ENCODE results near the gene CD79B. TPM values are rescaled to one million over a fixed set of nuclear protein-coding genes. Genes with fewer than 3 reads are reported as not detected.

Gene CD79B
- total RNA-seq, 2 donors from 2014 or later: 33.8 to 58.6 TPM

- Mint-ChIP-seq H3K4me1 (ENCODE audit: low read depth in 2 of 2) (peaks cover 17 to 21% of the 10 kb centered on the region in 2 donors), H3K36me3 (no peaks in the 10 kb centered on the region), H3K27ac (no peak overlapping the region), H3K27me3 (no peaks in the 10 kb centered on the region), H3K4me3 (no peak overlapping the region), H3K9me3 (no peaks in the 10 kb centered on the region)
- ATAC-seq: no peak
- no peak for DNase-seq (ENCODE audit: low spot score)
Observed at GRCh38 chr17:63962298-63962744, 30.2 kb upstream of the CD79B start.

GRCh38 chr17:63961355-63962212 lies 29.5 kb upstream of the CD79B start:
- Mint-ChIP-seq H3K27me3 (no peaks in the 10 kb centered on the region), H3K36me3 (no peaks in the 10 kb centered on the region), H3K4me1 (ENCODE audit: low read depth in 2 of 2) (peaks cover 14% of the 10 kb centered on the region in 2 donors), H3K27ac (peak overlapping the region in 1 of 2 donors; percentile 47), H3K4me3 (peak overlapping the region; percentile 60), H3K9me3 (no peaks in the 10 kb centered on the region)
- peak; percentile 67 for DNase-seq (ENCODE audit: low spot score)
- ATAC-seq: peak; percentile 60 to 81

- Mint-ChIP-seq H3K4me1 (ENCODE audit: low read depth in 2 of 2) (peaks cover 9 to 17% of the 10 kb centered on the region in 2 donors), H3K27ac (no peak overlapping the region), H3K4me3 (no peak overlapping the region), H3K36me3 (no peaks in the 10 kb centered on the region), H3K27me3 (no peaks in the 10 kb centered on the region), H3K9me3 (no peaks in the 10 kb centered on the region)
- ATAC-seq: no peak
- DNase-seq (ENCODE audit: low spot score): no peak
Observed at GRCh38 chr17:63960430-63960829, 28.3 kb upstream of the CD79B start.

GRCh38 chr17:63960006-63960405 lies 27.9 kb upstream of the CD79B start:
- Mint-ChIP-seq H3K9me3 (no peaks in the 10 kb centered on the region), H3K27me3 (no peaks in the 10 kb centered on the region), H3K27ac (no peak overlapping the region), H3K4me3 (no peak overlapping the region), H3K4me1 (ENCODE audit: low read depth in 2 of 2) (peaks cover 10 to 17% of the 10 kb centered on the region in 2 donors), H3K36me3 (no peaks in the 10 kb centered on the region)
- ATAC-seq (no peak), DNase-seq (ENCODE audit: low spot score) (no peak)

GRCh38 chr17:63956296-63956920 lies 24.3 kb upstream of the CD79B start:
- no peaks in the 10 kb centered on the region for H3K27me3 Mint-ChIP-seq
- H3K4me1 Mint-ChIP-seq (ENCODE audit: low read depth in 2 of 2): peaks cover 17 to 19% of the 10 kb centered on the region in 2 donors
- H3K27ac Mint-ChIP-seq: peak overlapping the region; percentile 31 to 64
- no peaks in the 10 kb centered on the region for H3K36me3 Mint-ChIP-seq
- no peaks in the 10 kb centered on the region for H3K9me3 Mint-ChIP-seq
- no peak overlapping the region for H3K4me3 Mint-ChIP-seq
- no peak for ATAC-seq
- DNase-seq (ENCODE audit: low spot score): no peak

GRCh38 chr17:63955791-63956190 lies 23.7 kb upstream of the CD79B start:
- DNase-seq (ENCODE audit: low spot score) (no peak), ATAC-seq (no peak)
- Mint-ChIP-seq H3K4me1 (ENCODE audit: low read depth in 2 of 2) (peaks cover 15 to 17% of the 10 kb centered on the region in 2 donors), H3K4me3 (no peak overlapping the region), H3K36me3 (no peaks in the 10 kb centered on the region), H3K27ac (peak overlapping the region in 1 of 2 donors; percentile 31), H3K27me3 (no peaks in the 10 kb centered on the region), H3K9me3 (no peaks in the 10 kb centered on the region)

- Mint-ChIP-seq H3K4me3 (no peak overlapping the region), H3K9me3 (no peaks in the 10 kb centered on the region), H3K36me3 (no peaks in the 10 kb centered on the region), H3K27me3 (no peaks in the 10 kb centered on the region), H3K27ac (no peak overlapping the region), H3K4me1 (ENCODE audit: low read depth in 2 of 2) (peaks cover 15 to 17% of the 10 kb centered on the region in 2 donors)
- ATAC-seq: no peak
- DNase-seq (ENCODE audit: low spot score): no peak
Observed at GRCh38 chr17:63955232-63955631, 23.1 kb upstream of the CD79B start.

- no peaks in the 10 kb centered on the region for H3K27me3 Mint-ChIP-seq
- H3K9me3 Mint-ChIP-seq: no peaks in the 10 kb centered on the region
- peak overlapping the region; percentile 67 to 91 for H3K27ac Mint-ChIP-seq
- peak overlapping the region; percentile 52 for H3K4me3 Mint-ChIP-seq
- peaks cover 14 to 15% of the 10 kb centered on the region in 2 donors for H3K4me1 Mint-ChIP-seq (ENCODE audit: low read depth in 2 of 2)
- DNase-seq (ENCODE audit: low spot score) (no peak), ATAC-seq (peak; percentile 37 to 64)
- no peaks in the 10 kb centered on the region for H3K36me3 Mint-ChIP-seq
Observed at GRCh38 chr17:63954402-63955063, 22.4 kb upstream of the CD79B start.

GRCh38 chr17:63950940-63951907 lies 19.1 kb upstream of the CD79B start:
- no peaks in the 10 kb centered on the region for H3K27me3 Mint-ChIP-seq
- ATAC-seq: no peak
- no peaks in the 10 kb centered on the region for H3K36me3 Mint-ChIP-seq
- no peak overlapping the region for H3K27ac Mint-ChIP-seq
- no peaks in the 10 kb centered on the region for H3K9me3 Mint-ChIP-seq
- no peak for DNase-seq (ENCODE audit: low spot score)
- H3K4me3 Mint-ChIP-seq: no peak overlapping the region
- H3K4me1 Mint-ChIP-seq (ENCODE audit: low read depth in 2 of 2): peaks cover 11 to 18% of the 10 kb centered on the region in 2 donors

- Mint-ChIP-seq H3K4me1 (ENCODE audit: low read depth in 2 of 2) (peaks cover 8 to 18% of the 10 kb centered on the region in 2 donors), H3K4me3 (no peak overlapping the region), H3K9me3 (no peaks in the 10 kb centered on the region), H3K27ac (no peak overlapping the region), H3K36me3 (no peaks in the 10 kb centered on the region), H3K27me3 (no peaks in the 10 kb centered on the region)
- ATAC-seq (no peak), DNase-seq (ENCODE audit: low spot score) (no peak)
Observed at GRCh38 chr17:63949576-63950250, 17.6 kb upstream of the CD79B start.

GRCh38 chr17:63948521-63948920 lies 16.4 kb upstream of the CD79B start:
- H3K4me3 Mint-ChIP-seq: no peak overlapping the region
- DNase-seq (ENCODE audit: low spot score) (no peak), ATAC-seq (no peak)
- H3K27ac Mint-ChIP-seq: no peak overlapping the region
- H3K4me1 Mint-ChIP-seq (ENCODE audit: low read depth in 2 of 2): peaks cover 0 to 11% of the 10 kb centered on the region in 2 donors
- no peaks in the 10 kb centered on the region for H3K9me3 Mint-ChIP-seq
- no peaks in the 10 kb centered on the region for H3K36me3 Mint-ChIP-seq
- H3K27me3 Mint-ChIP-seq: no peaks in the 10 kb centered on the region

GRCh38 chr17:63947711-63948330 lies 15.7 kb upstream of the CD79B start:
- H3K4me1 Mint-ChIP-seq (ENCODE audit: low read depth in 2 of 2): peaks cover 0 to 13% of the 10 kb centered on the region in 2 donors
- ATAC-seq: no peak
- H3K27ac Mint-ChIP-seq: no peak overlapping the region
- H3K4me3 Mint-ChIP-seq: no peak overlapping the region
- H3K36me3 Mint-ChIP-seq: no peaks in the 10 kb centered on the region
- peaks cover 0 to 2% of the 10 kb centered on the region in 2 donors for H3K27me3 Mint-ChIP-seq
- H3K9me3 Mint-ChIP-seq: no peaks in the 10 kb centered on the region
- DNase-seq (ENCODE audit: low spot score): no peak

Measured in natural killer cell treated with Interleukin-12 subunit alpha and Interleukin-12 subunit beta and Interleukin-15 and Interleukin-18, amount 100 ng/mL, for 72 hours (primary cell).